RWPE1 (cell line): ENCODE data around the gene ARHGDIG.

Source experiments
- CTCF ChIA-PET: fragments of 350-600 bp; sonication (Branson Sonifier 250); formaldehyde crosslinking; extraction: SDS; loops from one replicate; lab custom pipeline; 2021; lab: Yijun Ruan, JAX
- POLR2A ChIA-PET: fragments of 400-600 bp; formaldehyde crosslinking; extraction: SDS; loops from one replicate; lab custom pipeline; 2020; ENCODE audit warnings: antibody characterized with exemption; ENCODE audit not compliant: low non-redundant PET; lab: Yijun Ruan, JAX
- DNase-seq: peaks from one replicate; pipeline ENCODE4 v3.0.0; 2012; ENCODE audit warnings: low spot score
- H3K27ac ChIP-seq: fragments of 450-650 bp; 2 replicates; pipeline ENCODE4 v1.5.1; 2017
- CTCF ChIP-seq: fragments of 450-650 bp; conservative IDR thresholded peaks from 2 replicates; pipeline ENCODE4 v1.5.1; 2017; ENCODE audit warnings: low read depth, mild to moderate bottlenecking

Gene ARHGDIG

DNA sequence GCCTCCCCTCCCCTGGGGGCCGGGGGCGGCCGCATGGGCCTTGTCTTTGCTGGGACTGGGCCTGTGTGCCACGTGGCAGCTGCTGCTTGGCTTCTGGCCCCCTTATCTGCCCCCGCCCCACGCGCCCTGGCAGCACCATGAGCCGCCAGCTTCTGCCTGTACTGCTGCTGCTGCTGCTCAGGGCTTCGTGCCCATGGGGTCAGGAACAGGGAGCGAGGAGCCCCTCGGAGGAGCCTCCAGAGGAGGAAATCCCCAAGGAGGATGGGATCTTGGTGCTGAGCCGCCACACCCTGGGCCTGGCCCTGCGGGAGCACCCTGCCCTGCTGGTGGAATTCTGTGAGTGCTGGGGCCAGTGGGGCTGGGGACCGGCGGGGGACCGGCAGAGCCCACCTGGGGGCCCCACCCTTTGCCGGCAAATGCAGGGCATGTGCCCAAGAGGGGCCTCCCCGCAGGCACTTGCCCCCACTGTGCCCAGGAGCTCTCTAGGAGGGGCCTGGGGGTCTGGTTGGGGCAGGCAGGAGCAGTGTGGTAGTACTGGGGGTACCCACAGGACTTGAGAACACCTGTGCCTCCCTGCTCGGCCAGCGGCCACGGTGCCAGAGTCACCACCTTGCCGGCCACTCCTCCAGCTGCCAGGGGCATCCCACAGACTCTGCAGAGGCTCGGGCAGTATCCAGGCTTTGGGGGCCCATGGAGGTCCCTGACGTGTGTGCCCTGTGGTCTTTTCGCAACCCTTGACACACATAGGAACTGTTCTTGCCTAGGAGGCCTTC is 2.8 kb downstream of the ARHGDIG start, which contains the start of gene PDIA2:
Gene PDIA2, plus strand, starts transcription at position 132 of the 773 bp plus-strand sequence. Its CDS starts 6 bp downstream, at position 138.
- no peak within 1 kb of the TSS for H3K27ac ChIP-seq
- ChIA-PET CTCF (interaction anchor here (0.7 kb wide), 1 partner anchor 10 kb away, joined by 4 read pairs; no protein-coding TSS in a partner anchor), POLR2A (no interaction called here)
- no peak for TF ChIP-seq CTCF
- no peak for DNase-seq

DNA sequence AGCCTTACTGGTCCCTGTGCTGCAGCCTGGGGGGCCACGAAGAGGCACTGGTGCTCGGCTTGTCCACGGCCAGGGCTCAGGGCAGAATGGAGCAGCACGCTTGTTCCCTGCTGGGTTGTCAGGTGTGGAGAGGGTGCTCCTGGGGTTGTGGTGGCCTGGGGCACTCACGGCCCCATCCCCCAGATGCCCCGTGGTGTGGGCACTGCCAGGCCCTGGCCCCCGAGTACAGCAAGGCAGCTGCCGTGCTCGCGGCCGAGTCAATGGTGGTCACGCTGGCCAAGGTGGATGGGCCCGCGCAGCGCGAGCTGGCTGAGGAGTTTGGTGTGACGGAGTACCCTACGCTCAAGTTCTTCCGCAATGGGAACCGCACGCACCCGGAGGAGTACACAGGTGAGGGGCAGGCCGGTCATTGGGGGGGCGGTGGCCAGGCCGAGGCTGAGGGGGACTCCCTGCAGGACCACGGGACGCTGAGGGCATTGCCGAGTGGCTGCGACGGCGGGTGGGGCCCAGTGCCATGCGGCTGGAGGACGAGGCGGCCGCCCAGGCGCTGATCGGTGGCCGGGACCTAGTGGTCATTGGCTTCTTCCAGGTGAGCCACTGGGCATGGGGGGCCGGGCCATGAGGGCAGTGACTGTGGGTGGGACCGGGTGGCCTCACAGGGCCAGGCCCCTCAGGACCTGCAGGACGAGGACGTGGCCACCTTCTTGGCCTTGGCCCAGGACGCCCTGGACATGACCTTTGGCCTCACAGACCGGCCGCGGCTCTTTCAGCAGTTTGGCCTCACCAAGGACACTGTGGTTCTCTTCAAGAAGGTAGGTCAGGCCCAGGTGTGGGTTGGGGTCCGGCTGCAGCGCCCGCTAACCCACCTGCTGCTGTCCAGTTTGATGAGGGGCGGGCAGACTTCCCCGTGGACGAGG is 4.1 kb downstream of the ARHGDIG start:
- H3K27ac ChIP-seq = no peak overlapping the region
- TF ChIP-seq CTCF = no peak
- no peak for DNase-seq
- ChIA-PET CTCF (interaction anchor here (0.7 kb wide), 1 partner anchor 9 kb away, joined by 4 read pairs; no protein-coding TSS in a partner anchor), POLR2A (no interaction called here)

GRCh38 chr16:285146-286055 is 5.0 kb downstream of the ARHGDIG start:
- ChIA-PET POLR2A (no interaction called here), CTCF (no interaction called here)

GRCh38 chr16:286491-287297 is 6.3 kb downstream of the ARHGDIG start:
- peak overlapping the region; percentile 33 for H3K27ac ChIP-seq
- POLR2A ChIA-PET = no interaction called here
- no peak for TF ChIP-seq CTCF
- no peak for DNase-seq
- CTCF ChIA-PET = interaction anchor here (0.5 to 0.6 kb wide), 2 partner anchors 143 to 230 kb away, joined by 3 to 5 read pairs; no protein-coding TSS in a partner anchor

More at GRCh38 chr16:285146-286055, 5.0 kb downstream of the ARHGDIG start:
- H3K27ac ChIP-seq = no peak overlapping the region
- no peak for DNase-seq
- TF ChIP-seq CTCF = no peak

GRCh38 chr16:287298-287811 is 7.0 kb downstream of the ARHGDIG start:
- CTCF ChIA-PET = interaction anchor here (0.8 kb wide), 1 partner anchor 152 kb away, joined by 3 read pairs; no protein-coding TSS in a partner anchor
- peak overlapping the region; percentile 33 for H3K27ac ChIP-seq
- DNase-seq = no peak
- POLR2A ChIA-PET = no interaction called here
- no peak for TF ChIP-seq CTCF
